Kidney glomerular epithelial cell (primary cell): ENCODE results near the gene INTS4.
A peak's percentile ranks its signal among the peaks of the same experiment; 100 is the strongest.
"Not testable (repeated sequence)": the region's sequence is repeated elsewhere in the genome, so short reads cannot be mapped to it uniquely, and the experiment has no call there.

Experiments used
- DNase-seq: peaks from one replicate; lab custom pipeline; 2025; lab: John Stamatoyannopoulos, UW

The INTS4 gene

GRCh38 chr11:77994434-77995362 is at the start of gene INTS4:
INTS4 (minus strand) TSS chr11:77994668; CDS start chr11:77994643, 25 bp downstream.
- DNase-seq: peak; percentile 98

GRCh38 chr11:78041843-78042440 is 47.5 kb upstream of the INTS4 start:
- peak; percentile 30 for DNase-seq

- not testable (repeated sequence) for DNase-seq
These were observed 46.9 kb upstream of the INTS4 start for GRCh38 chr11:78041380-78041719.

GRCh38 chr11:78040691-78041379 is 46.4 kb upstream of the INTS4 start:
- no peak for DNase-seq

GRCh38 chr11:78039919-78040671 is 45.6 kb upstream of the INTS4 start:
- peak; percentile 78 for DNase-seq

GRCh38 chr11:78039391-78039918 is 45.0 kb upstream of the INTS4 start:
- no peak for DNase-seq

- DNase-seq: no peak
These were observed 44.3 kb upstream of the INTS4 start for GRCh38 chr11:78038697-78039313.

GRCh38 chr11:78037825-78038620 is 43.6 kb upstream of the INTS4 start:
- DNase-seq: no peak

- DNase-seq: no peak
These were observed 42.6 kb upstream of the INTS4 start for GRCh38 chr11:78037056-78037455.

- no peak for DNase-seq
These were observed 41.8 kb upstream of the INTS4 start for GRCh38 chr11:78036313-78036712.

- no peak for DNase-seq
These were observed 40.2 kb upstream of the INTS4 start for GRCh38 chr11:78034623-78035022.

- no peak for DNase-seq
These were observed 38.6 kb upstream of the INTS4 start for GRCh38 chr11:78033040-78033439.

- no peak for DNase-seq
These were observed 37.6 kb upstream of the INTS4 start for GRCh38 chr11:78032090-78032489.

- DNase-seq: no peak
These were observed 37.2 kb upstream of the INTS4 start for GRCh38 chr11:78031629-78032028.

- no peak for DNase-seq
These were observed 36.2 kb upstream of the INTS4 start for GRCh38 chr11:78030429-78031325.

GRCh38 chr11:78028423-78028822 is 34.0 kb upstream of the INTS4 start:
- not testable (repeated sequence) for DNase-seq

- DNase-seq: no peak
These were observed 33.3 kb upstream of the INTS4 start for GRCh38 chr11:78027759-78028158.

GRCh38 chr11:78025378-78025777 is 30.9 kb upstream of the INTS4 start:
- no peak for DNase-seq

- DNase-seq: no peak
These were observed 29.0 kb upstream of the INTS4 start for GRCh38 chr11:78023426-78023825.
